Measurements from ENCODE around the gene C3orf52. TPM values are rescaled to one million over a fixed set of nuclear protein-coding genes. Genes with fewer than 3 reads are reported as not detected.
A peak's percentile ranks its signal among the peaks of the same experiment; 100 is the strongest.

Gene C3orf52
- total and polyA plus RNA-seq, 8 donors, result 4.9 to 30.5 (median 7.7) TPM

GRCh38 chr3:112132554-112132953, 46.4 kb downstream of the C3orf52 start:
- Histone ChIP-seq H3K4me1 (peaks cover 0 to 4% of the 10 kb centered on the region in 2 donors), H3K4me3 (no peak overlapping the region), H3K27ac (peak overlapping the region in 1 of 2 donors; percentile 57), H3K9me3 (no peaks in the 10 kb centered on the region), H3K27me3 (no peaks in the 10 kb centered on the region), H3K36me3 (no peaks in the 10 kb centered on the region)
- intact Hi-C loops (cut with DNase I), result no loop called here
- no peak for TF ChIP-seq CTCF (IDR thresholded peaks at IDR 0.05)
- no peak for ATAC-seq
- DNase-seq, result no peak

- peak within 1 kb of the TSS in 1 of 2 donors; percentile 57 for H3K27ac ChIP-seq
- no peak for TF ChIP-seq CTCF (IDR thresholded peaks at IDR 0.05)
- DNase-seq, result peak in 1 of 4 donors; percentile 74
- H3K36me3 ChIP-seq, result no peaks in the 10 kb centered on the region
- H3K9me3 ChIP-seq, result no peaks in the 10 kb centered on the region
- peaks cover 0 to 4% of the 10 kb centered on the region in 2 donors for H3K4me1 ChIP-seq
- intact Hi-C loops (cut with DNase I), result no loop called here
- H3K27me3 ChIP-seq, result no peaks in the 10 kb centered on the region
- H3K4me3 ChIP-seq, result no peak within 1 kb of the TSS
- ATAC-seq, result peak; percentile 77
Measured at GRCh38 chr3:112132975-112133448, 46.8 kb downstream of the C3orf52 start, which contains the start of gene GCSAM. GCSAM (minus strand) TSS chr3:112133248; CDS start chr3:112133120, 128 bp downstream.

GRCh38 chr3:112133626-112134334, 47.6 kb downstream of the C3orf52 start:
- no peak for TF ChIP-seq CTCF (IDR thresholded peaks at IDR 0.05)
- DNase-seq (no peak), ATAC-seq (no peak)
- no peaks in the 10 kb centered on the region for H3K36me3 ChIP-seq
- peaks cover 0 to 4% of the 10 kb centered on the region in 2 donors for H3K4me1 ChIP-seq
- intact Hi-C loops (cut with DNase I), result no loop called here
- no peaks in the 10 kb centered on the region for H3K27me3 ChIP-seq
- no peak overlapping the region for H3K4me3 ChIP-seq
- H3K27ac ChIP-seq, result no peak overlapping the region
- H3K9me3 ChIP-seq, result no peaks in the 10 kb centered on the region

- H3K4me3 ChIP-seq, result no peak overlapping the region
- ATAC-seq (peak; percentile 24), DNase-seq (peak in 1 of 4 donors; percentile 54)
- TF ChIP-seq CTCF (IDR thresholded peaks at IDR 0.05), result no peak
- H3K4me1 ChIP-seq, result peaks cover 0 to 4% of the 10 kb centered on the region in 2 donors
- H3K27ac ChIP-seq, result no peak overlapping the region
- no peaks in the 10 kb centered on the region for H3K27me3 ChIP-seq
- no peaks in the 10 kb centered on the region for H3K36me3 ChIP-seq
- intact Hi-C loops (cut with DNase I), result no loop called here
- no peaks in the 10 kb centered on the region for H3K9me3 ChIP-seq
Measured at GRCh38 chr3:112134335-112135124, 48.3 kb downstream of the C3orf52 start.

- H3K36me3 ChIP-seq, result no peaks in the 10 kb centered on the region
- H3K4me3 ChIP-seq, result no peak overlapping the region
- H3K27ac ChIP-seq, result no peak overlapping the region
- H3K4me1 ChIP-seq, result peaks cover 0 to 4% of the 10 kb centered on the region in 2 donors
- DNase-seq (no peak), ATAC-seq (no peak)
- no peak for TF ChIP-seq CTCF (IDR thresholded peaks at IDR 0.05)
- intact Hi-C loops (cut with DNase I), result no loop called here
- no peaks in the 10 kb centered on the region for H3K9me3 ChIP-seq
- no peaks in the 10 kb centered on the region for H3K27me3 ChIP-seq
Measured at GRCh38 chr3:112136046-112136445, 49.9 kb downstream of the C3orf52 start.

Measured in left lung (tissue), 10 donors.